Activated CD8-positive, alpha-beta memory T cell treated with anti-CD3 and anti-CD28 coated beads, Interleukin-2, amount 10 ng/mL, durations not matched to agents 7 days and 5 days (primary cell): ENCODE measurements around the gene PDE11A. TPM values are rescaled to one million over a fixed set of nuclear protein-coding genes. Genes with fewer than 3 reads are reported as not detected.
"Not testable (repeated sequence)": the region's sequence is repeated elsewhere in the genome, so short reads cannot be mapped to it uniquely, and the experiment has no call there.

Source experiments
- ATAC-seq: fragments of 150-1000 bp; cut with Tn5 transposase; one replicate; pipeline ENCODE4 v1.10.0; 2021; ENCODE audit warnings: moderate library complexity
- CTCF ChIA-PET: fragments of 350-600 bp; sonication (Branson Sonifier 250); formaldehyde crosslinking; loops from one replicate; lab custom pipeline; 2021; ENCODE audit warnings: antibody characterized with exemption; lab: Charles Lee
- DNase-seq: peaks from one replicate; pipeline ENCODE4 v3.0.0-alpha.2; 2020
- H3K27ac Mint-ChIP-seq: one replicate; pipeline ENCODE4 v1.8.0; 2021; ENCODE audit warnings: mild to moderate bottlenecking, mixed read lengths
- H3K27me3 Mint-ChIP-seq: one replicate; pipeline ENCODE4 v1.8.0; 2021; ENCODE audit warnings: mixed read lengths
- H3K36me3 Mint-ChIP-seq: one replicate; pipeline ENCODE4 v1.8.0; 2021; ENCODE audit warnings: mild to moderate bottlenecking, mixed read lengths
- H3K4me1 Mint-ChIP-seq: one replicate; pipeline ENCODE4 v1.8.0; 2021; ENCODE audit warnings: mixed read lengths
- H3K4me3 Mint-ChIP-seq: one replicate; pipeline ENCODE4 v1.8.0; 2021; ENCODE audit warnings: mild to moderate bottlenecking, moderate library complexity, mixed read lengths
- H3K9me3 Mint-ChIP-seq: one replicate; pipeline ENCODE4 v1.8.0; 2022; ENCODE audit warnings: low read depth, mixed read lengths
- total RNA-seq, 2 experiments: library from RNA; stranded (reverse); gene quantifications; one replicate each; pipeline ENCODE4 v1.2.3, GENCODE V29; 2021

PDE11A gene
- total RNA-seq, 2 experiments from 2014 or later: not detected

- Mint-ChIP-seq H3K27me3 (peaks cover 37% of the 10 kb centered on the region), H3K9me3 (no peaks in the 10 kb centered on the region), H3K36me3 (no peaks in the 10 kb centered on the region), H3K27ac (no peak overlapping the region), H3K4me3 (no peak overlapping the region), H3K4me1 (no peaks in the 10 kb centered on the region)
- ATAC-seq (no peak), DNase-seq (no peak)
- CTCF ChIA-PET: no interaction called here
Observed at GRCh38 chr2:177822941-177823340, 249.6 kb downstream of the PDE11A start.

GRCh38 chr2:177818412-177818811, 254.2 kb downstream of the PDE11A start:
- no peak for ATAC-seq
- Mint-ChIP-seq H3K4me1 (no peaks in the 10 kb centered on the region), H3K9me3 (no peaks in the 10 kb centered on the region), H3K27ac (no peak overlapping the region), H3K36me3 (no peaks in the 10 kb centered on the region), H3K27me3 (peaks cover 33% of the 10 kb centered on the region), H3K4me3 (no peak overlapping the region)
- no peak for DNase-seq
- CTCF ChIA-PET: no interaction called here

GRCh38 chr2:177817300-177817699, 255.3 kb downstream of the PDE11A start:
- Mint-ChIP-seq H3K4me3 (no peak overlapping the region), H3K27ac (no peak overlapping the region)

DNA sequence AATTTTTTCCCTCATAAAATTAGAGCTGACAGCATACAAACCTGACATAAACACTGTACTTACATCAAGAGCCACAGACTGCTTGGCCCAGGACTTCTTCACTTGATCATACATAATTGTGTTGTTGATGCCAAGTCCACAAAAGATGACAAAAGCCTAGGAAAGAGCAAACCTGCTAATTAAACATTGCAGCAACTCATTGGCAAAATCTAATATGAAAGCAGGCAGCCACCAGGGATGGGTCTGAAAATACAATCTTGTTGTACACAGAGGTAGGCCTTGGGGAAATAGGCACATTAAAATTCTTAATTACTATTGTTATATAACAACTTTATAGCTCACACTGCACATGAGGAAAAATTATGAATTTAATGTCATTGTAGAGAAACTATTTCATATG, 255.8 kb downstream of the PDE11A start:
- Mint-ChIP-seq H3K4me1 (no peaks in the 10 kb centered on the region), H3K4me3 (no peak overlapping the region), H3K27me3 (peaks cover 21% of the 10 kb centered on the region), H3K27ac (no peak overlapping the region), H3K9me3 (no peaks in the 10 kb centered on the region), H3K36me3 (no peaks in the 10 kb centered on the region)
- DNase-seq (no peak), ATAC-seq (no peak)
- CTCF ChIA-PET: no interaction called here

More at GRCh38 chr2:177817300-177817699, 255.3 kb downstream of the PDE11A start:
- Mint-ChIP-seq H3K4me1 (no peaks in the 10 kb centered on the region), H3K27me3 (peaks cover 24% of the 10 kb centered on the region), H3K9me3 (no peaks in the 10 kb centered on the region), H3K36me3 (no peaks in the 10 kb centered on the region)
- DNase-seq: no peak
- CTCF ChIA-PET: no interaction called here
- ATAC-seq: no peak

DNA sequence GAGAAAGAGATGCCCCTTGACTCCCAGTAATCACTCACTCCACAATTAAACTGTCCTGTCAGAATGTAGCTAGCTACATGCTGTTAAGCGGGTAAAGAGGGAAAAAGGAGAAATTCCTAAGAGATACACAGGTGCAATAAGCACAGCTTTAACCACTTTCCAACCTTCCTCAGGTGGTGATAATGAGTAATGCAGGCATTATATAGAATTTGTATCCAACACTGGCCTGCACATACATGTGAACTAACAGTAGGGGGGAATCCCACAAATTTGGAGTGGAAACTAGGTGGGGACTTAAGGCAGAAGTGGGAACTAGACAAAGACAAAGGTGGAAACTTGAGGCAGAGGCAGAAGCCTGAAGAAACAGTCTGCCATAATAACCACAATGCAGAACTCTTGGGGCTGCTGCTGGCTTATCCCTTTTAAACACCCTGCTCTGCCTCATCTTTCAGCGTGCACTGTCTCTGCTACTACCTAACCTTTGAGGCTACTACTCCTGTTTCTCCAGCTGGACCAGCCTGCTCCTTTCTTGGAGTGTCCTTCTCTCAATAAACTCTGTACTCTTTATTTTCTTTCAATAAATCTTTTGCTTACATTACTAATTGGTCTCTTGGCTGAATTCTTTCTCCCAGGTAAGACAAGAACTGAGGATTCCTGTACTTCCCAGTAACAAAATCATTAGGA, 259.7 kb downstream of the PDE11A start:
- CTCF ChIA-PET: interaction anchor here (1.3 kb wide), 1 partner anchor 40 kb away, joined by 6 read pairs; no protein-coding TSS in a partner anchor
- Mint-ChIP-seq H3K4me3 (no peak overlapping the region), H3K4me1 (no peaks in the 10 kb centered on the region)

DNA sequence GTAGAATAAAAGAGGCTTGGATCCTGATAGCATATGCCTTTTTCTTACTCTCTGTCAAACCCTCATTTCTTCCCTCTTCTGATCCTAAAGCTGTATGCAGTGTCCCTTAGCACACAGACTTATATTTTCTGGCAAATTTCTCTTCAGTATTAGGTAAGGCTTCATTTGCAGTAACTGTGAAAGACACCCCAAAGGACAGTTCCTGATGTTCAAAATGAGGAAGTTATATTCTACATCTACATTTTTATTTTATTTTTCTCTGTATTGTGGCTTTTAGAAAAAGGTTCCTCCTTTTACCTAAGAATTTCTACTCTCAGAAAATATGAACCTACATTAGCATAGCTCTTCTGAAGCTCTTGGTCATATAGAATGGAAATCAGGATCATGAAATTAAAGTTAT, 261.7 kb downstream of the PDE11A start:
- CTCF ChIA-PET: no interaction called here
- no peak overlapping the region for H3K4me3 Mint-ChIP-seq
- no peaks in the 10 kb centered on the region for H3K4me1 Mint-ChIP-seq
- no peaks in the 10 kb centered on the region for H3K9me3 Mint-ChIP-seq
- no peak overlapping the region for H3K27ac Mint-ChIP-seq
- H3K27me3 Mint-ChIP-seq: peaks cover 22% of the 10 kb centered on the region
- no peak for DNase-seq
- no peaks in the 10 kb centered on the region for H3K36me3 Mint-ChIP-seq
- no peak for ATAC-seq

More for the DNA sequence above, 259.7 kb downstream of the PDE11A start:
- peaks cover 21% of the 10 kb centered on the region for H3K27me3 Mint-ChIP-seq
- no peak overlapping the region for H3K27ac Mint-ChIP-seq
- no peaks in the 10 kb centered on the region for H3K36me3 Mint-ChIP-seq
- H3K9me3 Mint-ChIP-seq: no peaks in the 10 kb centered on the region
- no peak for DNase-seq
- no peak for ATAC-seq

DNA sequence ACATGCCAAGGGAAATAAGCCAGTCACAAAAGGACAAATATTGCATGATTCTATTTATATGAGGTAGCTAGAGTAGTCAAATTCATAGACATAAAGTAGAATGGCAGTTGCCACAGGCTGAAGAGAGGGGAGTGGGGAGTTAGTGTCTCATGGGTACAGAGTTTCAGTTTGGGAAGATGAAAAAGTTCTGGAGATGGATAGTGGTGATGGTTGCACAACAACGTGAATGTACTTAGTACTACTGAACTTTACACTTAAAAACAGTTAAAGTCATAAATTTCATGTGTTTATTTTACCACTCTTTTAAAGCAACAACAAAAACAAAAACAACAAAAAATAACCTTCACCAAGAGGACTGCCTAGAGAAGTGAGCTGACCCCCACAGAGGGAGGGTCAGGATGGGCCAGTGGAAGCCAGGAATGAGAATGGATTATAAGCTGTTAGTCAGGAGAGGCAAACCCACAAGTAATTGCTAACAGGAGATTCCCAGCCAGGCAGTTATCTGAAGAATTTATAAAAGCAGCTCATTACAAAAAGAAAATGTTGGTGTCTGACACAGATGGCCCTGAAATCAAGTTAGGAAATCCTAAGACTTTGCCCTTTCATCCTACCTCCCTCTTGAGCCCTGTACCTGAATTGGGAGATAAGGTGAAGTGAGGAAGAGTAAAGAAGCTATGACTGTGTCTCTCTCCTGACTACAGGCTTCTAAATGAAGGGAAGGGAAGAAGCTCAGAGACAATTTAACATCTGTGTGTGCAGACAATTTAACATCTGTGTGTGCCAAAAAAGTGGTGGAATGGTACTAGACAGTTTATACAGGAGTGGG, 263.4 kb downstream of the PDE11A start:
- Mint-ChIP-seq H3K4me1 (no peaks in the 10 kb centered on the region), H3K4me3 (no peak overlapping the region), H3K27me3 (peaks cover 18% of the 10 kb centered on the region), H3K9me3 (no peaks in the 10 kb centered on the region), H3K36me3 (no peaks in the 10 kb centered on the region), H3K27ac (no peak overlapping the region)
- ATAC-seq (no peak), DNase-seq (no peak)
- CTCF ChIA-PET: interaction anchor here (1.0 kb wide), 1 partner anchor 43 kb away, joined by 3 read pairs; no protein-coding TSS in a partner anchor

DNA sequence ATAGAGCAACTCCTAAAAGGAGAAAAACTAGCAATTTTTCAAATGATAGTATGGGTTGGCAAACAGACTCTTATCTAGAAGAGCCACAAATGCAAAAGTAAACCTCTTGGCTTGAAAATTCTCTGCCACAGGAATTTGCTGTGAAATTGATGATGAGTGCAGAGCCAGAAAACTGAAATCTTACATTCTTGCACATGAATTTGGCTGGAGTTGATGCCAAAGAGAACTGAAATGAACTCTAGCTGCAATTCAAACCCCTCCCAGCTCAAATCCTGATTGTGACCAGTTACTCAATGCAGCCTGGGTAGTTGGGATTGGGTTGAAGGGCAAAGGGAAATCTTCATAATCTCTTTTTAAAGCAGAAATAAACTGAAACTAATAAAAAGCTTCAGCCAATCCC, 266.6 kb downstream of the PDE11A start:
- Mint-ChIP-seq H3K9me3 (no peaks in the 10 kb centered on the region), H3K36me3 (no peaks in the 10 kb centered on the region), H3K27ac (no peak overlapping the region), H3K4me3 (no peak overlapping the region), H3K4me1 (no peaks in the 10 kb centered on the region), H3K27me3 (peaks cover 38% of the 10 kb centered on the region)
- DNase-seq: no peak
- ATAC-seq: no peak
- CTCF ChIA-PET: no interaction called here

DNA sequence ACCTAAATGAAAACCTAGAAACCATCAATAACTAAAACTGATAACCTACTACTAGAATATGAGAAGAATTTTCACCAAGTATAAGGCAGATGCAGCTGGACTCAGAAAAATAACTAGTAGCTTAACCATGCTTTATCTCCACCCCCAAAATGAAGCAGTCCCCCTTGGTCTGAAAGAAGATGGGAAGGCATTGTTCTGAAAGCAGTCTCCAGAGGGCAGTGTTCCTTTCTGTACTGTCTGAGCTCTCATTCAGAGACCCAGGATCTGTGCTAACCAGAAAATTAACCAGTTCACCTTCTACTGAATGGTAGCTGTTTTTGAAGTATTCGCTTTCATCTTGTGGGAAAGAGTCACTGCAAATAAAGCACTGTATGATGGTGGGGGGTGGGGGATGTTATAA, 273.0 kb downstream of the PDE11A start:
- no peak for ATAC-seq
- H3K9me3 Mint-ChIP-seq: no peaks in the 10 kb centered on the region
- H3K27me3 Mint-ChIP-seq: peaks cover 43% of the 10 kb centered on the region
- no peak overlapping the region for H3K4me3 Mint-ChIP-seq
- no peaks in the 10 kb centered on the region for H3K4me1 Mint-ChIP-seq
- DNase-seq: no peak
- no peaks in the 10 kb centered on the region for H3K36me3 Mint-ChIP-seq
- CTCF ChIA-PET: interaction anchor here (1.0 kb wide), 1 partner anchor 27 kb away, joined by 4 read pairs; no protein-coding TSS in a partner anchor
- no peak overlapping the region for H3K27ac Mint-ChIP-seq

DNA sequence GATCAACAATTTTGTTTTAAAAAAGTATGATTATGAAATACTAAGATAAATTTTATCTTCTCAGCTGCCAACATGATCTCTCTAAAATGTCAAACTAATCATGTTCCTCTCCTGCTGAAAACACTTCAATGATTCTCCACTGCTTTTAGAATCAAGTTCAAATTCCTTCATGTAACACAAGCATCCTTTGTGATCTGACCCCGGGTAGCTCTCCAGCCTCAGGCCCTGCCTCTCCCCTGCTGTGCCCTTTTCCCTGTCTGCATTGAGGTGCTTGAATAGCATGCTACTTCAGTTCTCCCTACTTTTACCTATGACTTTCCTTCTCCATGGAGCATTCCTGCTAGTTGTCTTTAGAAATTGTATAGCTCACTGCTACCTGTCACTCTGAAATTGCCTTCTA, 274.8 kb downstream of the PDE11A start:
- H3K4me3 Mint-ChIP-seq: no peak overlapping the region
- CTCF ChIA-PET: no interaction called here
- no peaks in the 10 kb centered on the region for H3K4me1 Mint-ChIP-seq

DNA sequence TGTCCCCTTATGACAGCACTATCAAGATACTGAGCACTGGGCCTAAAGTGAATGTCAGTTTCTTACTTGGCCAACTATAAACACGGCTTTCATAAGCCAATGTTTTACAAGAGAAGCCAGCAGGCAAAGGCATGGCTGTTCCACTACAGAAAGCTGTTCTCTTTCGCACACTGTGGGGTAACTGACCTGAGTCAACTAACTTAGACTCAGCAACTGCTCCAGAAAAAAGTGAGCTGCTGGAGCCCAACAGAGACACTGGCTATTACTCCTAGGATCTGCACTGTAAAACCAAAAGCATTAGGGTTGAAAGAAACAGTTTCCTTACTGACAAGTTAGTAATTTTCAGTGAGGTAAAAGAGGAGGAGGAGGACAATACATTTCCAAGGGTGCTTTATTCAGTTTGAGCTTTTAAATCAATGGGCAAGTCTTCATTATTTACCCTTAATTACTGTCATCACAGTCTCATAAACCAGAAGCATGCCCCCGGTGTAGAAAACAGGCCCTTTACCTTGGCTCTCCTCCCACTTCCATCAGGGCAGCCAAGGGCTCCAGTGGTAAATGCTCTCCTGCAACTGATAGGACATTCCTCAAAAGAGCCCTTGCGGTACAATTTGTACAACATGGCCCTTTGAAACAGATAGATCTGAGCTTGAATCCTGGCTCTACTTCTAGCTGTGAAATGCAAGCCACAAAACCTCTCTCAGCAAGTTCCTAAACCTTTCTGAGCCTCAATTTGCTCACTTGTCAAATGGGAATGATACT, 275.7 kb downstream of the PDE11A start:
- no peaks in the 10 kb centered on the region for H3K36me3 Mint-ChIP-seq
- no peak for DNase-seq
- no peaks in the 10 kb centered on the region for H3K9me3 Mint-ChIP-seq
- H3K4me1 Mint-ChIP-seq: no peaks in the 10 kb centered on the region
- CTCF ChIA-PET: no interaction called here
- no peak for ATAC-seq
- H3K27ac Mint-ChIP-seq: no peak overlapping the region
- peaks cover 23% of the 10 kb centered on the region for H3K27me3 Mint-ChIP-seq
- no peak overlapping the region for H3K4me3 Mint-ChIP-seq

More for the DNA sequence above, 274.8 kb downstream of the PDE11A start:
- Mint-ChIP-seq H3K36me3 (no peaks in the 10 kb centered on the region), H3K9me3 (no peaks in the 10 kb centered on the region), H3K27me3 (peaks cover 31% of the 10 kb centered on the region), H3K27ac (no peak overlapping the region)
- DNase-seq (no peak), ATAC-seq (no peak)

DNA sequence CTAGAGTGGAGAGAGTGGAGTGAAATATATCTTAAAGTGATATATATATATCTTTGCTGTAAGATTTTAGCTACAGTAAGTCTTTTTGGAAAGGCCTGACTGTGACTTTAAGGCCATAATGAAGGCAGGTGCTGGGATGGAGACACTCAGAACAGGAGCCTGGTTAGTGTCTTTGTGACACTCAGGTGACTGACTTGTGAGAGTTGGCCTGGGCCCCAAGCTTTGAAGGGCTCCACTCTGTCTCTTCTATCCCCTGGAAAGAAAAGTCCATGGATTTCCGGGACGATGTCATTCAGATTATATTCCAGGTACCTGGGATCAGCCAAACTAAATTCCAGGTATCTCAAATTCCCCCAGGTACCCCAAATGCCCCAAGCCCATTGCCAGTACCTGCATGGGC, 276.6 kb downstream of the PDE11A start:
- CTCF ChIA-PET: no interaction called here
- no peak for ATAC-seq
- Mint-ChIP-seq H3K36me3 (no peaks in the 10 kb centered on the region), H3K4me1 (no peaks in the 10 kb centered on the region), H3K9me3 (no peaks in the 10 kb centered on the region), H3K27me3 (peaks cover 20% of the 10 kb centered on the region), H3K4me3 (no peak overlapping the region), H3K27ac (no peak overlapping the region)
- DNase-seq: no peak

DNA sequence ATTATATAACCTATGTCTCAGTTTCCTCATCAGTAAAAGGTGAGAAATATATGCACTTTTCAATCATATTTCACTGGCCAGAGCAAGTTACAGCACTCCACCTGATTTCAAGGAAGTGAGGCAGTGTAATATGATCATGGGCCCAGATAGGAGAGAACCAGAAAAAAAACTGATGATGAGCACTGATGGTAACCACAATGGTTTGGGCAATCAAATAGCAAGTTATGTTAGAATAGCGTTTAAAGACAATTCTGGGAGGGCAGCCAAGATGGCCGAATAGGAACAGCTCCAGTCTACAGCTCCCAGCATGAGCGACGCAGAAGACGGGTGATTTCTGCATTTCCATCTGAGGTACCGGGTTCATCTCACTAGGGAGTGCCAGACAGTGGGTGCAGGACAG, 287.4 kb downstream of the PDE11A start:
- not testable (repeated sequence) for H3K27ac Mint-ChIP-seq, H3K36me3 Mint-ChIP-seq, H3K27me3 Mint-ChIP-seq, DNase-seq, H3K9me3 Mint-ChIP-seq, ATAC-seq, H3K4me3 Mint-ChIP-seq
- peaks cover 30% of the 10 kb centered on the region for H3K4me1 Mint-ChIP-seq
- CTCF ChIA-PET: interaction anchor here (1.1 kb wide), 1 partner anchor 22 kb away, joined by 5 read pairs; no protein-coding TSS in a partner anchor
